ENCODE measurements around the gene NDUFV3. TPM values are rescaled to one million over a fixed set of nuclear protein-coding genes. Genes with fewer than 3 reads are reported as not detected.
"Not testable (repeated sequence)": the region's sequence is repeated elsewhere in the genome, so short reads cannot be mapped to it uniquely, and the experiment has no call there.

NDUFV3 gene
- total and polyA plus RNA-seq, 8 donors: 19.2 to 51.3 (median 36.7) TPM

GRCh38 chr21:42846221-42846620 lies 46.9 kb upstream of the NDUFV3 start:
- Histone ChIP-seq H3K4me3 (no peak overlapping the region), H3K4me1 (peaks cover 0 to 18% (median 17%) of the 10 kb centered on the region in 4 donors), H3K9me3 (no peaks in the 10 kb centered on the region), H3K36me3 (peaks cover 32 to 98% (median 91%) of the 10 kb centered on the region in 4 donors), H3K27me3 (no peaks in the 10 kb centered on the region), H3K27ac (no peak overlapping the region)
- intact Hi-C loops (cut with DNase I; ENCODE audit: low total_unique reads): no loop called here
- WGBS, 5 donors: 88 to 93% (median 92%) methylated on average over 10 of the region's 10 CpGs
- no peak for DNase-seq
- TF ChIP-seq EP300 (IDR thresholded peaks at IDR 0.05) (no peak), POLR2AphosphoS5 (IDR thresholded peaks at IDR 0.05) (no peak), POLR2A (IDR thresholded peaks at IDR 0.05) (no peak), CTCF (IDR thresholded peaks at IDR 0.05) (no peak)

GRCh38 chr21:42847051-42847707 lies 45.9 kb upstream of the NDUFV3 start:
- TF ChIP-seq POLR2AphosphoS5 (IDR thresholded peaks at IDR 0.05): no peak
- no peak for TF ChIP-seq CTCF (IDR thresholded peaks at IDR 0.05)
- no peak for TF ChIP-seq EP300 (IDR thresholded peaks at IDR 0.05)
- no peak for TF ChIP-seq POLR2A (IDR thresholded peaks at IDR 0.05)
- Histone ChIP-seq H3K27ac (no peak overlapping the region), H3K4me1 (peaks cover 0 to 18% (median 17%) of the 10 kb centered on the region in 4 donors), H3K9me3 (no peaks in the 10 kb centered on the region), H3K36me3 (peaks cover 37 to 100% (median 92%) of the 10 kb centered on the region in 4 donors), H3K4me3 (no peak overlapping the region), H3K27me3 (no peaks in the 10 kb centered on the region)
- WGBS, 5 donors: 82 to 87% (median 84%) methylated on average over 18 of the region's 18 CpGs
- DNase-seq: no peak
- intact Hi-C loops (cut with DNase I; ENCODE audit: low total_unique reads): no loop called here

- no peak overlapping the region for H3K4me3 ChIP-seq
- no peaks in the 10 kb centered on the region for H3K9me3 ChIP-seq
- intact Hi-C loops (cut with DNase I; ENCODE audit: low total_unique reads): no loop called here
- no peak for DNase-seq
- H3K36me3 ChIP-seq: peaks cover 36 to 100% (median 92%) of the 10 kb centered on the region in 4 donors
- TF ChIP-seq POLR2A (IDR thresholded peaks at IDR 0.05) (no peak), CTCF (IDR thresholded peaks at IDR 0.05) (no peak), POLR2AphosphoS5 (IDR thresholded peaks at IDR 0.05) (no peak), EP300 (IDR thresholded peaks at IDR 0.05) (no peak)
- WGBS, 5 donors: 87 to 94% (median 93%) methylated on average over 4 of the region's 4 CpGs
- H3K27ac ChIP-seq: no peak overlapping the region
- H3K4me1 ChIP-seq: peaks cover 0 to 18% (median 17%) of the 10 kb centered on the region in 4 donors
- H3K27me3 ChIP-seq: no peaks in the 10 kb centered on the region
Measured at GRCh38 chr21:42847726-42848125, 45.4 kb upstream of the NDUFV3 start.

- H3K4me3 ChIP-seq; DNase-seq; intact Hi-C loops (cut with DNase I; ENCODE audit: low total_unique reads); H3K27ac ChIP-seq; H3K27me3 ChIP-seq; H3K9me3 ChIP-seq: not testable (repeated sequence)
- peaks cover 0 to 18% (median 17%) of the 10 kb centered on the region in 4 donors for H3K4me1 ChIP-seq
- WGBS, 5 donors: 96 to 98% (median 98%) methylated on average over 81 to 95 of the region's 95 CpGs
- H3K36me3 ChIP-seq: peaks cover 41 to 100% (median 93%) of the 10 kb centered on the region in 4 donors
Measured at GRCh38 chr21:42848144-42848931, 44.8 kb upstream of the NDUFV3 start.
